MM.1S (cell line): ENCODE measurements around the gene YWHAQ.

Experiments
- CTCF ChIP-seq: fragments of 300-600 bp; sonication (generic); IDR thresholded peaks from 2 replicates; pipeline ENCODE4 v1.5.1; 2016; ENCODE audit warnings: antibody characterized with exemption, low read length, mixed read lengths
- EZH2 ChIP-seq: fragments of 300-600 bp; sonication (generic); optimal IDR thresholded peaks from 2 replicates; pipeline ENCODE3; 2017; ENCODE audit warnings: low read depth, mild to moderate bottlenecking, antibody characterized with exemption, low read length, mixed read lengths

GRCh38 chr2:9663008-9663879, 32.4 kb upstream of the YWHAQ start:
- TF ChIP-seq CTCF, result no peak
- TF ChIP-seq EZH2, result no peak
